ENCODE data around the gene GALNT14.
A peak's percentile ranks its signal among the peaks of the same experiment; 100 is the strongest.

GALNT14 gene

DNA sequence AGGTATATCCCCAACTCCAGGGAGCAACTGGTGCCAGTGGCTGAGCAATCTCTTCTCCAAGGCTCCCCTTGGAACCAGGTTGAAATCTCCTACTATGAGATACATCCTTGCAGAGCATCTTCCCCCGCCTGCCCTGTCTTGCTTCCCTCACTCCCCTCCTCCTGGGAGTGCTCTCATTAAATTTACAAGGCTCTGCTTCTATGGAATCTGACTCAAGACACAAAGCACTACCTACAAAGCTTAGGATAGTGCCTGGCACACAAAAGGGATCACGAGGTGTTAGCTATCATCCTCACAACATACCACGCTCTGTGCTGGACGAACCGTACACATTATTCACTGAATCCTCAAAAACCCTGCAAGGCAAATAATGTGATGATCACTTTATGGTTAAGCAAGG, 121.6 kb downstream of the GALNT14 start:
- no peak overlapping the region for H3K4me3 ChIP-seq (ENCODE audit: severe bottlenecking)
- DNase-seq (ENCODE audit: low spot score) (no peak), ATAC-seq (ENCODE audit: low read depth) (no peak)
- H3K9me3 ChIP-seq (ENCODE audit: severe bottlenecking) = no peaks in the 10 kb centered on the region
- TF ChIP-seq CTCF (IDR thresholded peaks at IDR 0.05; ENCODE audit: poor library complexity, severe bottlenecking) = no peak
- H3K4me1 ChIP-seq (ENCODE audit: insufficient read depth, poor library complexity, severe bottlenecking) = peaks cover 9% of the 10 kb centered on the region
- H3K27me3 ChIP-seq (ENCODE audit: insufficient read depth, poor library complexity, severe bottlenecking) = no peaks in the 10 kb centered on the region
- no peaks in the 10 kb centered on the region for H3K36me3 ChIP-seq (ENCODE audit: low read depth)
- no peak overlapping the region for H3K27ac ChIP-seq (ENCODE audit: poor library complexity, severe bottlenecking)

DNA sequence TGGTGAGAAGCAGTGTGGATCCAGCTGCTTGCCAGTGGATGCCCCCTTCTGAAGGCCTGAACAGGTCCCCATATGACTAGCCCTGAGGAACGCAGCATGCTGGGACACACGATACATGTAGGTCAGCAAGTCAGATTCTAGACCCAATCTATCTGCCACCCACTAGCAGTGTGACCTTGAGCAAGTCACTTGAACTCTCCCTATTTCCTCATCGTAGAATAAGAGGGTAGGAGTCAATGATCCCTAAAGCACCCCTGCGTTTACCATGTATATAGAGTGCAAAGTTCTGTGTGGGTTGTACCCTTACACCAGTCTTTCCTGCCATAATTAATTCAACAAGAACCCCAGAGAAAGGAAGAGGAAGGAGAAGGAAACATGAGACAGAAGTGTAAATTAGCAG, 123.7 kb downstream of the GALNT14 start:
- no peak overlapping the region for H3K4me3 ChIP-seq (ENCODE audit: severe bottlenecking)
- no peaks in the 10 kb centered on the region for H3K27me3 ChIP-seq (ENCODE audit: insufficient read depth, poor library complexity, severe bottlenecking)
- peaks cover 9% of the 10 kb centered on the region for H3K4me1 ChIP-seq (ENCODE audit: insufficient read depth, poor library complexity, severe bottlenecking)
- no peak overlapping the region for H3K27ac ChIP-seq (ENCODE audit: poor library complexity, severe bottlenecking)
- H3K9me3 ChIP-seq (ENCODE audit: severe bottlenecking) = no peaks in the 10 kb centered on the region
- no peak for TF ChIP-seq CTCF (IDR thresholded peaks at IDR 0.05; ENCODE audit: poor library complexity, severe bottlenecking)
- ATAC-seq (ENCODE audit: low read depth) = no peak
- no peaks in the 10 kb centered on the region for H3K36me3 ChIP-seq (ENCODE audit: low read depth)
- DNase-seq (ENCODE audit: low spot score) = no peak

- ATAC-seq (ENCODE audit: low read depth) = no peak
- DNase-seq (ENCODE audit: low spot score) = no peak
- no peaks in the 10 kb centered on the region for H3K9me3 ChIP-seq (ENCODE audit: severe bottlenecking)
Measured at GRCh38 chr2:31013301-31013700, 124.9 kb downstream of the GALNT14 start.

GRCh38 chr2:31012406-31012805, 125.8 kb downstream of the GALNT14 start:
- H3K36me3 ChIP-seq (ENCODE audit: low read depth) = no peaks in the 10 kb centered on the region
- H3K27me3 ChIP-seq (ENCODE audit: insufficient read depth, poor library complexity, severe bottlenecking) = no peaks in the 10 kb centered on the region
- H3K9me3 ChIP-seq (ENCODE audit: severe bottlenecking) = no peaks in the 10 kb centered on the region
- ATAC-seq (ENCODE audit: low read depth) (peak; percentile 71), DNase-seq (ENCODE audit: low spot score) (no peak)
- no peak for TF ChIP-seq CTCF (IDR thresholded peaks at IDR 0.05; ENCODE audit: poor library complexity, severe bottlenecking)
- no peak overlapping the region for H3K27ac ChIP-seq (ENCODE audit: poor library complexity, severe bottlenecking)
- H3K4me3 ChIP-seq (ENCODE audit: severe bottlenecking) = no peak overlapping the region
- H3K4me1 ChIP-seq (ENCODE audit: insufficient read depth, poor library complexity, severe bottlenecking) = peaks cover 9% of the 10 kb centered on the region

More at GRCh38 chr2:31013301-31013700, 124.9 kb downstream of the GALNT14 start:
- Histone ChIP-seq H3K36me3 (ENCODE audit: low read depth) (no peaks in the 10 kb centered on the region), H3K27me3 (ENCODE audit: insufficient read depth, poor library complexity, severe bottlenecking) (no peaks in the 10 kb centered on the region), H3K4me3 (ENCODE audit: severe bottlenecking) (no peak overlapping the region), H3K27ac (ENCODE audit: poor library complexity, severe bottlenecking) (no peak overlapping the region), H3K4me1 (ENCODE audit: insufficient read depth, poor library complexity, severe bottlenecking) (peaks cover 9% of the 10 kb centered on the region)
- TF ChIP-seq CTCF (IDR thresholded peaks at IDR 0.05; ENCODE audit: poor library complexity, severe bottlenecking) = no peak

GRCh38 chr2:31011587-31011986, 126.7 kb downstream of the GALNT14 start:
- H3K4me3 ChIP-seq (ENCODE audit: severe bottlenecking) = no peak overlapping the region
- no peak overlapping the region for H3K27ac ChIP-seq (ENCODE audit: poor library complexity, severe bottlenecking)
- H3K9me3 ChIP-seq (ENCODE audit: severe bottlenecking) = no peaks in the 10 kb centered on the region
- H3K27me3 ChIP-seq (ENCODE audit: insufficient read depth, poor library complexity, severe bottlenecking) = no peaks in the 10 kb centered on the region
- ATAC-seq (ENCODE audit: low read depth) = no peak
- H3K4me1 ChIP-seq (ENCODE audit: insufficient read depth, poor library complexity, severe bottlenecking) = peaks cover 9% of the 10 kb centered on the region
- no peaks in the 10 kb centered on the region for H3K36me3 ChIP-seq (ENCODE audit: low read depth)
- DNase-seq (ENCODE audit: low spot score) = no peak
- TF ChIP-seq CTCF (IDR thresholded peaks at IDR 0.05; ENCODE audit: poor library complexity, severe bottlenecking) = no peak

Measured in RWPE2 (cell line).